Sigmoid colon (tissue), 7 donors: Measurements from ENCODE around the gene WDR5B. TPM values are rescaled to one million over a fixed set of nuclear protein-coding genes. Genes with fewer than 3 reads are reported as not detected.

ENCODE experiments used
- DNase-seq: peaks from one replicate; pipeline ENCODE4 v3.0.0-alpha.2; 2019
- H3K27ac ChIP-seq, 4 donors: fragments of 200-600 bp; sonication (generic); one replicate each; pipeline ENCODE4 v1.5.1; 2016 to 2019; ENCODE audit warnings: mild to moderate bottlenecking in 1 of 4
- H3K27me3 ChIP-seq, 3 donors: fragments of 200-600 bp; sonication (generic); one replicate each; pipeline ENCODE4 v1.5.1; 2019; ENCODE audit warnings: mild to moderate bottlenecking in 1 of 3
- H3K36me3 ChIP-seq, 4 donors: fragments of 200-600 bp; sonication (generic); one replicate each; pipeline ENCODE4 v1.5.1; 2016 to 2019
- H3K4me1 ChIP-seq, 4 donors: fragments of 200-600 bp; sonication (generic); one replicate each; pipeline ENCODE4 v1.5.1; 2017 to 2019
- H3K4me3 ChIP-seq, 4 donors: fragments of 200-600 bp; sonication (generic); one replicate each; pipeline ENCODE4 v1.5.1; 2017 to 2019; ENCODE audit warnings: mild to moderate bottlenecking in 2 of 4, moderate library complexity in 1 of 4
- H3K9me3 ChIP-seq, 4 donors: fragments of 200-600 bp in 3 of 4; sonication (generic) in 3 of 4; one replicate each; pipeline versions ENCODE4 v1.5.1 to v1.6.1; 2013 to 2019
- CTCF ChIP-seq, 4 experiments: fragments of 450-650 bp in 3 of 4; fragments of 200-600 bp in 1 of 4; IDR thresholded peaks; one replicate each; pipeline ENCODE4 v1.5.1; 2016 to 2019; ENCODE audit warnings: antibody characterized with exemption in 4 of 4, mild to moderate bottlenecking in 3 of 4, moderate library complexity in 2 of 4
- EP300 ChIP-seq, 4 donors: sonication (generic); formaldehyde crosslinking; IDR thresholded peaks; one replicate each; pipeline ENCODE4 v1.6.1; 2017; ENCODE audit warnings: antibody characterized with exemption in 4 of 4
- POLR2A ChIP-seq, 2 donors: fragments of 450-650 bp; IDR thresholded peaks; one replicate each; pipeline ENCODE4 v1.6.1; 2016; ENCODE audit warnings: antibody characterized with exemption in 2 of 2, mild to moderate bottlenecking in 2 of 2, moderate library complexity in 2 of 2
- POLR2AphosphoS5 ChIP-seq, 4 donors: sonication (generic); formaldehyde crosslinking; IDR thresholded peaks; one replicate each; pipeline ENCODE4 v1.6.1; 2017; ENCODE audit warnings: antibody characterized with exemption in 4 of 4
- WGBS, 2 donors: extraction: QIAGEN DNeasy Blood & Tissue Kit; methylation state at CpG; one replicate each; pipeline ENCODE4 v1.1.7; 2013; 5-methylcytosine and 5-hydroxymethylcytosine counted together
- intact Hi-C: fragments of 100-400 bp; cut with DNase I; formaldehyde crosslinking; loops from one replicate; pipeline ENCODE4 v1.15.1; 2023
- polyA plus RNA-seq, 3 donors: library from polyadenylated mRNA; stranded (reverse); fragments of 200-250 nt; gene quantifications; one replicate each; pipeline ENCODE4 v1.2.3, GENCODE V29; 2013
- total RNA-seq, 4 donors: library from RNA; depleted of rRNA; stranded (reverse); fragments of >200 nt; gene quantifications; one replicate each; pipeline ENCODE4 v1.1.0, GENCODE V29; 2016
- donor health status: healthy with polysubstance abuse.
- donor health status: Bipolar disorder and iron deficiency.
- donor health status: healthy.

Gene WDR5B
- total and polyA plus RNA-seq, 7 donors, result 1.2 to 4.6 (median 2.5) TPM

- H3K36me3 ChIP-seq, result peaks cover 4 to 64% (median 25%) of the 10 kb centered on the region in 4 donors
- DNase-seq, result no peak
- no peak overlapping the region for H3K4me3 ChIP-seq
- no peaks in the 10 kb centered on the region for H3K9me3 ChIP-seq
- no peak overlapping the region for H3K27ac ChIP-seq
- H3K4me1 ChIP-seq, result no peaks in the 10 kb centered on the region
- intact Hi-C loops, result no loop called here
- WGBS, 2 donors, result 90 to 92% methylated on average over 10 of the region's 10 CpGs
- H3K27me3 ChIP-seq, result no peaks in the 10 kb centered on the region
- TF ChIP-seq EP300 (IDR thresholded peaks at IDR 0.05) (no peak), POLR2AphosphoS5 (IDR thresholded peaks at IDR 0.05) (no peak), CTCF (IDR thresholded peaks at IDR 0.05) (no peak), POLR2A (IDR thresholded peaks at IDR 0.05) (no peak)
These were observed 27.2 kb upstream of the WDR5B start for GRCh38 chr3:122443090-122443489.

GRCh38 chr3:122435950-122436349, 20.1 kb upstream of the WDR5B start:
- DNase-seq, result no peak
- H3K27ac ChIP-seq, result no peak overlapping the region
- no peak overlapping the region for H3K4me3 ChIP-seq
- no peaks in the 10 kb centered on the region for H3K27me3 ChIP-seq
- H3K36me3 ChIP-seq, result peaks cover 0 to 93% (median 48%) of the 10 kb centered on the region in 4 donors
- H3K9me3 ChIP-seq, result no peaks in the 10 kb centered on the region
- 93 to 99% methylated on average over 9 of the region's 9 CpGs for WGBS, 2 donors
- TF ChIP-seq POLR2A (IDR thresholded peaks at IDR 0.05), result no peak
- no peak for TF ChIP-seq EP300 (IDR thresholded peaks at IDR 0.05)
- TF ChIP-seq POLR2AphosphoS5 (IDR thresholded peaks at IDR 0.05), result no peak
- TF ChIP-seq CTCF (IDR thresholded peaks at IDR 0.05), result no peak
- H3K4me1 ChIP-seq, result no peaks in the 10 kb centered on the region
- intact Hi-C loops, result no loop called here

GRCh38 chr3:122430371-122430770, 14.5 kb upstream of the WDR5B start:
- Histone ChIP-seq H3K36me3 (peaks cover 0 to 70% (median 28%) of the 10 kb centered on the region in 4 donors), H3K27me3 (no peaks in the 10 kb centered on the region), H3K27ac (no peak overlapping the region), H3K9me3 (no peaks in the 10 kb centered on the region), H3K4me1 (no peaks in the 10 kb centered on the region), H3K4me3 (no peak overlapping the region)
- 93 to 96% methylated on average over 2 of the region's 2 CpGs for WGBS, 2 donors
- TF ChIP-seq EP300 (IDR thresholded peaks at IDR 0.05) (no peak), CTCF (IDR thresholded peaks at IDR 0.05) (no peak), POLR2AphosphoS5 (IDR thresholded peaks at IDR 0.05) (no peak), POLR2A (IDR thresholded peaks at IDR 0.05) (no peak)
- no peak for DNase-seq
- intact Hi-C loops, result no loop called here

- no peaks in the 10 kb centered on the region for H3K9me3 ChIP-seq
- H3K4me3 ChIP-seq, result no peak overlapping the region
- 79 to 85% methylated on average over 2 of the region's 2 CpGs for WGBS, 2 donors
- peaks cover 0 to 65% (median 24%) of the 10 kb centered on the region in 4 donors for H3K36me3 ChIP-seq
- no peak for DNase-seq
- no peak overlapping the region for H3K27ac ChIP-seq
- intact Hi-C loops, result no loop called here
- no peaks in the 10 kb centered on the region for H3K4me1 ChIP-seq
- TF ChIP-seq POLR2AphosphoS5 (IDR thresholded peaks at IDR 0.05), result no peak
- no peaks in the 10 kb centered on the region for H3K27me3 ChIP-seq
These were observed 12.1 kb upstream of the WDR5B start for GRCh38 chr3:122427857-122428471.

- 93 to 96% methylated on average over 2 of the region's 2 CpGs for WGBS, 2 donors
- Histone ChIP-seq H3K9me3 (no peaks in the 10 kb centered on the region), H3K4me3 (no peak overlapping the region), H3K4me1 (peaks cover 0 to 11% (median 9%) of the 10 kb centered on the region in 4 donors), H3K36me3 (peaks cover 0 to 44% (median 13%) of the 10 kb centered on the region in 4 donors), H3K27ac (no peak overlapping the region), H3K27me3 (no peaks in the 10 kb centered on the region)
- TF ChIP-seq EP300 (IDR thresholded peaks at IDR 0.05), result no peak
- no peak for TF ChIP-seq CTCF (IDR thresholded peaks at IDR 0.05)
- no peak for TF ChIP-seq POLR2AphosphoS5 (IDR thresholded peaks at IDR 0.05)
- TF ChIP-seq POLR2A (IDR thresholded peaks at IDR 0.05), result no peak
- no peak for DNase-seq
- intact Hi-C loops, result no loop called here
These were observed 6.0 kb upstream of the WDR5B start for GRCh38 chr3:122421836-122422235.
